ENCODE results near the gene TEX19. TPM values are rescaled to one million over a fixed set of nuclear protein-coding genes. Genes with fewer than 3 reads are reported as not detected.

The TEX19 gene
- total RNA-seq, 1 donor from 2014 or later: 0.09 TPM

- Mint-ChIP-seq H3K9me3 (no peaks in the 10 kb centered on the region), H3K27me3 (peaks cover 2% of the 10 kb centered on the region), H3K36me3 (ENCODE audit: low read depth) (no peaks in the 10 kb centered on the region), H3K4me1 (peaks cover 4% of the 10 kb centered on the region), H3K4me3 (no peak overlapping the region), H3K27ac (no peak overlapping the region)
- intact Hi-C loops (cut with micrococcal nuclease): no loop called here
- DNase-seq: no peak
Measured at GRCh38 chr17:82388223-82388921, 29.3 kb downstream of the TEX19 start.

GRCh38 chr17:82388922-82389283 is 29.9 kb downstream of the TEX19 start:
- Mint-ChIP-seq H3K4me3 (no peak overlapping the region), H3K4me1 (peaks cover 4% of the 10 kb centered on the region), H3K9me3 (no peaks in the 10 kb centered on the region), H3K36me3 (ENCODE audit: low read depth) (no peaks in the 10 kb centered on the region), H3K27me3 (peaks cover 2% of the 10 kb centered on the region), H3K27ac (no peak overlapping the region)
- DNase-seq: no peak
- intact Hi-C loops (cut with micrococcal nuclease): no loop called here

GRCh38 chr17:82389379-82389778 is 30.3 kb downstream of the TEX19 start:
- no peaks in the 10 kb centered on the region for H3K9me3 Mint-ChIP-seq
- intact Hi-C loops (cut with micrococcal nuclease): no loop called here
- H3K4me3 Mint-ChIP-seq: no peak overlapping the region
- H3K36me3 Mint-ChIP-seq (ENCODE audit: low read depth): no peaks in the 10 kb centered on the region
- no peak overlapping the region for H3K27ac Mint-ChIP-seq
- H3K27me3 Mint-ChIP-seq: peaks cover 2% of the 10 kb centered on the region
- no peak for DNase-seq
- H3K4me1 Mint-ChIP-seq: peaks cover 7% of the 10 kb centered on the region

- H3K4me1 Mint-ChIP-seq: peaks cover 7% of the 10 kb centered on the region
- H3K9me3 Mint-ChIP-seq: no peaks in the 10 kb centered on the region
- peaks cover 2% of the 10 kb centered on the region for H3K27me3 Mint-ChIP-seq
- peaks cover 3% of the 10 kb centered on the region for H3K36me3 Mint-ChIP-seq (ENCODE audit: low read depth)
- no peak overlapping the region for H3K27ac Mint-ChIP-seq
- intact Hi-C loops (cut with micrococcal nuclease): no loop called here
- no peak for DNase-seq
- H3K4me3 Mint-ChIP-seq: no peak overlapping the region
Measured at GRCh38 chr17:82390015-82390859, 31.2 kb downstream of the TEX19 start.

- peaks cover 7% of the 10 kb centered on the region for H3K4me1 Mint-ChIP-seq
- no peak for DNase-seq
- peaks cover 3% of the 10 kb centered on the region for H3K36me3 Mint-ChIP-seq (ENCODE audit: low read depth)
- peaks cover 2% of the 10 kb centered on the region for H3K27me3 Mint-ChIP-seq
- H3K4me3 Mint-ChIP-seq: no peak overlapping the region
- no peaks in the 10 kb centered on the region for H3K9me3 Mint-ChIP-seq
- no peak overlapping the region for H3K27ac Mint-ChIP-seq
- intact Hi-C loops (cut with micrococcal nuclease): no loop called here
Measured at GRCh38 chr17:82390860-82391435, 31.9 kb downstream of the TEX19 start.

GRCh38 chr17:82391496-82392066 is 32.5 kb downstream of the TEX19 start:
- H3K27me3 Mint-ChIP-seq: peaks cover 2% of the 10 kb centered on the region
- peaks cover 3% of the 10 kb centered on the region for H3K36me3 Mint-ChIP-seq (ENCODE audit: low read depth)
- H3K4me1 Mint-ChIP-seq: peaks cover 7% of the 10 kb centered on the region
- H3K9me3 Mint-ChIP-seq: no peaks in the 10 kb centered on the region
- H3K4me3 Mint-ChIP-seq: no peak overlapping the region
- no peak for DNase-seq
- H3K27ac Mint-ChIP-seq: no peak overlapping the region
- intact Hi-C loops (cut with micrococcal nuclease): no loop called here

- H3K4me1 Mint-ChIP-seq: peaks cover 7% of the 10 kb centered on the region
- intact Hi-C loops (cut with micrococcal nuclease): no loop called here
- no peak for DNase-seq
- H3K4me3 Mint-ChIP-seq: no peak overlapping the region
- H3K36me3 Mint-ChIP-seq (ENCODE audit: low read depth): peaks cover 5% of the 10 kb centered on the region
- H3K27ac Mint-ChIP-seq: no peak overlapping the region
- H3K9me3 Mint-ChIP-seq: no peaks in the 10 kb centered on the region
- peaks cover 2% of the 10 kb centered on the region for H3K27me3 Mint-ChIP-seq
Measured at GRCh38 chr17:82392209-82392920, 33.3 kb downstream of the TEX19 start.

- no peak overlapping the region for H3K4me3 Mint-ChIP-seq
- DNase-seq: no peak
- intact Hi-C loops (cut with micrococcal nuclease): no loop called here
- no peaks in the 10 kb centered on the region for H3K9me3 Mint-ChIP-seq
- H3K27me3 Mint-ChIP-seq: no peaks in the 10 kb centered on the region
- H3K4me1 Mint-ChIP-seq: peaks cover 3% of the 10 kb centered on the region
- H3K27ac Mint-ChIP-seq: no peak overlapping the region
- peaks cover 5% of the 10 kb centered on the region for H3K36me3 Mint-ChIP-seq (ENCODE audit: low read depth)
Measured at GRCh38 chr17:82392941-82393340, 33.9 kb downstream of the TEX19 start.

- intact Hi-C loops (cut with micrococcal nuclease): no loop called here
- DNase-seq: no peak
- Mint-ChIP-seq H3K9me3 (no peaks in the 10 kb centered on the region), H3K36me3 (ENCODE audit: low read depth) (peaks cover 5% of the 10 kb centered on the region), H3K27ac (no peak overlapping the region), H3K27me3 (no peaks in the 10 kb centered on the region), H3K4me1 (peaks cover 3% of the 10 kb centered on the region), H3K4me3 (no peak overlapping the region)
Measured at GRCh38 chr17:82394278-82394677, 35.2 kb downstream of the TEX19 start.

GRCh38 chr17:82396601-82397435 is 37.8 kb downstream of the TEX19 start:
- peaks cover 11% of the 10 kb centered on the region for H3K36me3 Mint-ChIP-seq (ENCODE audit: low read depth)
- H3K4me1 Mint-ChIP-seq: peaks cover 12% of the 10 kb centered on the region
- intact Hi-C loops (cut with micrococcal nuclease): no loop called here
- H3K27ac Mint-ChIP-seq: no peak overlapping the region
- no peaks in the 10 kb centered on the region for H3K27me3 Mint-ChIP-seq
- H3K4me3 Mint-ChIP-seq: no peak overlapping the region
- DNase-seq: no peak
- no peaks in the 10 kb centered on the region for H3K9me3 Mint-ChIP-seq

- H3K9me3 Mint-ChIP-seq: no peaks in the 10 kb centered on the region
- H3K27ac Mint-ChIP-seq: no peak overlapping the region
- H3K4me3 Mint-ChIP-seq: no peak overlapping the region
Measured at GRCh38 chr17:82397449-82398335, 38.6 kb downstream of the TEX19 start.

GRCh38 chr17:82399041-82399441 is 40.0 kb downstream of the TEX19 start:
- no peaks in the 10 kb centered on the region for H3K9me3 Mint-ChIP-seq
- H3K4me3 Mint-ChIP-seq: no peak overlapping the region
- no peak overlapping the region for H3K27ac Mint-ChIP-seq
- DNase-seq: no peak
- peaks cover 21% of the 10 kb centered on the region for H3K36me3 Mint-ChIP-seq (ENCODE audit: low read depth)
- H3K4me1 Mint-ChIP-seq: peaks cover 13% of the 10 kb centered on the region
- intact Hi-C loops (cut with micrococcal nuclease): no loop called here
- H3K27me3 Mint-ChIP-seq: no peaks in the 10 kb centered on the region

More at GRCh38 chr17:82397449-82398335, 38.6 kb downstream of the TEX19 start:
- H3K36me3 Mint-ChIP-seq (ENCODE audit: low read depth): peaks cover 12% of the 10 kb centered on the region
- H3K4me1 Mint-ChIP-seq: peaks cover 12% of the 10 kb centered on the region
- no peaks in the 10 kb centered on the region for H3K27me3 Mint-ChIP-seq
- intact Hi-C loops (cut with micrococcal nuclease): no loop called here
- DNase-seq: no peak

All from activated CD4-positive, alpha-beta T cell treated with anti-CD3 and anti-CD28 coated beads, Interleukin-2, amount 10 ng/mL, durations not matched to agents 24 days and 14 days (primary cell).